ENCODE data around the gene FGGY.

DNA sequence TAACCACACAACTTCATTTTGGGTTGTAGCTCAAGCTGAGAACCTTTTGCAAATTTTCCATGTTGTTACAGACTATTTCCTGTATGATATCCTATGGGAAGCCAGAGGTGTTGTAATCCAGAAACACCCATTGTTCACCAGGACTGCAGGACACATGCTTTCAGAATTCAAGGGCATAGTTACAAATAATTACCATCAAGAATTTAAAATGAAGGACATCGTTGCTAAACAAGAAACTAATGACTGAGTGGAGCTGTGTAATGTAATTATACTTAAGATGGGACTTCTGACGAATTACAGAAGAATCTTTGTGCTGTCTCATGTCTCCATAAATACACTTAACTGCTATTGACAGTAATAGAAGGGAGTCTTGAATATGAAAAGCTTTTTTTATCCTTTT, 470.2 kb downstream of the FGGY start:
- TF ChIP-seq CTCF (IDR thresholded peaks at IDR 0.05; ENCODE audit: insufficient read depth, low read length, poor library complexity, severe bottlenecking) (no peak), EZH2phosphoT487 (conservative IDR thresholded peaks at IDR 0.05; ENCODE audit: low read length) (no peak)
